ENCODE measurements around the gene TRIM2. TPM values are rescaled to one million over a fixed set of nuclear protein-coding genes. Genes with fewer than 3 reads are reported as not detected.
A peak's percentile ranks its signal among the peaks of the same experiment; 100 is the strongest.

Gene TRIM2
- total and polyA plus RNA-seq, 2 experiments from 2014 or later, result 22.0 to 61.5 TPM

GRCh38 chr4:153275380-153276276, 71.4 kb downstream of the TRIM2 start:
- Histone ChIP-seq H3K27me3 (ENCODE audit: insufficient read depth) (no peaks in the 10 kb centered on the region), H3K27ac (ENCODE audit: low read depth) (no peak overlapping the region), H3F3A (replicated peaks; ENCODE audit: low read depth) (no peaks in the 10 kb centered on the region), H3K9me2 (ENCODE audit: insufficient read depth) (no peaks in the 10 kb centered on the region), H3K4me2 (peak overlapping the region; percentile 62; the same call in 1 of the 2 replicates), H3K4me3 (no peak overlapping the region), H4K20me1 (replicated peaks; ENCODE audit: insufficient read depth) (0 out of 2 replicates have a peak, but pooled peaks cover 3% of the 10 kb centered on the region), H3K36me3 (ENCODE audit: insufficient read depth) (peaks cover 14% of the 10 kb centered on the region), H2AFZ (no peak overlapping the region), H3K4me1 (ENCODE audit: insufficient read depth) (peaks cover 33% of the 10 kb centered on the region), H3K79me2 (replicated peaks; ENCODE audit: insufficient read depth) (peaks cover 20% of the 10 kb centered on the region)
- peaks cover 36% of the 10 kb centered on the region for H3K4me1 Mint-ChIP-seq
- TF ChIP-seq JUNB (IDR thresholded peaks at IDR 0.05; ENCODE audit: unreplicated experiment) (no peak), NANOG (IDR thresholded peaks at IDR 0.05; ENCODE audit: borderline replicate concordance) (no peak), ETS1 (IDR thresholded peaks at IDR 0.05) (no peak), STAT1 (IDR thresholded peaks at IDR 0.05; ENCODE audit: unreplicated experiment) (no peak), CREB1 (CRISPR knock-in tag; IDR thresholded peaks at IDR 0.05; ENCODE audit: low read depth) (no peak), ZNF331 (CRISPR knock-in tag; IDR thresholded peaks at IDR 0.05; ENCODE audit: low read depth) (no peak), REST (IDR thresholded peaks at IDR 0.05; ENCODE audit: unreplicated experiment) (no peak), ZNF462 (CRISPR knock-in tag; IDR thresholded peaks at IDR 0.05) (no peak)
- H3K27me3 Mint-ChIP-seq (ENCODE audit: insufficient read depth, low read depth, poor library complexity), result peaks cover 2% of the 10 kb centered on the region
- H3K36me3 Mint-ChIP-seq (ENCODE audit: low read depth), result peaks cover 11% of the 10 kb centered on the region; the same call in 2 of the 3 replicates
- no peaks in the 10 kb centered on the region for H3K9me3 Mint-ChIP-seq
- DNase-seq (ENCODE audit: low spot score), result no peak
- peak overlapping the region; percentile 46; the same call in 1 of the 2 replicates for H3K27ac Mint-ChIP-seq
- H3K4me3 Mint-ChIP-seq, result no peak overlapping the region
- ATAC-seq, result peak; percentile 76
